ENCODE measurements around the gene ZNF224.

ZNF224 gene

DNA sequence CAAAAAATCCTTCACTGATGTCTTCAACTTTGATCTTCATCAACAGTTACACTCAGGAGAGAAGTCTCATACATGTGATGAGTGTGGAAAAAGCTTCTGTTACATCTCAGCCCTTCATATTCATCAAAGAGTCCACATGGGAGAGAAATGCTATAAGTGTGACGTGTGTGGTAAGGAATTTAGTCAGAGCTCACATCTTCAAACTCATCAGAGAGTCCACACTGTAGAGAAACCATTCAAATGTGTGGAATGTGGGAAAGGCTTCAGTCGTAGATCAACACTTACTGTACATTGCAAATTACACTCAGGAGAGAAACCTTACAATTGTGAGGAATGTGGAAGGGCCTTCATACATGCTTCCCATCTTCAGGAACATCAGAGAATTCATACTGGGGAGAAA, 62.3 kb downstream of the ZNF224 start:
- H2AFZ ChIP-seq (ENCODE audit: low read depth, low read length), result no peak overlapping the region
- no peaks in the 10 kb centered on the region for H4K20me1 ChIP-seq (ENCODE audit: insufficient read depth, low read length)
- peaks cover 60% of the 10 kb centered on the region for H3K36me3 ChIP-seq (ENCODE audit: insufficient read depth, low read length)
- H3K4me1 ChIP-seq (ENCODE audit: insufficient read depth, low read length), result no peaks in the 10 kb centered on the region
- H3K4me3 ChIP-seq (ENCODE audit: low read depth in 1 of 2, low read length in 2 of 2), result no peak overlapping the region
- peaks cover 23% of the 10 kb centered on the region for H3K9me3 ChIP-seq (ENCODE audit: insufficient read depth, low read length, severe bottlenecking)
- no peak for TF ChIP-seq CTCF (IDR thresholded peaks at IDR 0.05; ENCODE audit: borderline replicate concordance, extremely low read depth, low read length, poor library complexity, severe bottlenecking)
- TF ChIP-seq EZH2 (IDR thresholded peaks at IDR 0.05; ENCODE audit: borderline replicate concordance, low read depth, low read length, severe bottlenecking), result no peak
- no peak overlapping the region for H3K4me2 ChIP-seq (ENCODE audit: insufficient read depth, low read length)
- H3K27me3 ChIP-seq (ENCODE audit: insufficient read depth, low read length, poor library complexity), result no peaks in the 10 kb centered on the region
- ATAC-seq (ENCODE audit: insufficient read depth, low read depth) (no peak), DNase-seq (no peak)
- H3K79me2 ChIP-seq (ENCODE audit: insufficient read depth, low read length), result no peaks in the 10 kb centered on the region
- no peak overlapping the region for H3K27ac ChIP-seq (ENCODE audit: low read length)
- H3K9ac ChIP-seq (ENCODE audit: low read depth, low read length), result no peak overlapping the region
